Gastroesophageal sphincter (tissue), 4 donors: Measurements from ENCODE around the gene TTF2. TPM values are rescaled to one million over a fixed set of nuclear protein-coding genes. Genes with fewer than 3 reads are reported as not detected.
A peak's percentile ranks its signal among the peaks of the same experiment; 100 is the strongest.

ENCODE experiments used
- ATAC-seq: fragments of 150-250 bp; one replicate; pipeline ENCODE4 v1.9.1; 2016; ENCODE audit warnings: mild to moderate bottlenecking, moderate library complexity
- H3K27ac ChIP-seq, 4 donors: fragments of 200-600 bp; sonication (generic) in 3 of 4; 1 replicate in 3 of 4; 2 replicates in 1 of 4; pipeline ENCODE4 v1.5.1; 2016 to 2019
- H3K27me3 ChIP-seq: fragments of 200-600 bp; sonication (generic); one replicate; pipeline ENCODE4 v1.5.1; 2019
- H3K36me3 ChIP-seq, 2 donors: fragments of 200-600 bp; sonication (generic); one replicate each; pipeline ENCODE4 v1.5.1; 2019; ENCODE audit warnings: control low read depth in 1 of 2
- H3K4me1 ChIP-seq, 3 donors: fragments of 200-600 bp; sonication (generic); 1 replicate in 2 of 3; 2 replicates in 1 of 3; pipeline ENCODE4 v1.5.1; 2016 to 2019; ENCODE audit warnings: control low read depth in 2 of 3
- H3K4me3 ChIP-seq, 2 donors: fragments of 200-600 bp; sonication (generic); one replicate each; pipeline ENCODE4 v1.5.1; 2019; ENCODE audit warnings: mild to moderate bottlenecking in 1 of 2, moderate library complexity in 1 of 2
- H3K9me3 ChIP-seq, 3 donors: fragments of 200-600 bp; sonication (generic); one replicate each; pipeline ENCODE4 v1.5.1; 2017 to 2019; ENCODE audit warnings: control low read depth in 2 of 3
- CTCF ChIP-seq, 4 experiments: fragments of 200-600 bp in 2 of 4; fragments of 450-650 bp in 2 of 4; sonication (generic) in 1 of 4; IDR thresholded peaks; one replicate each; pipeline ENCODE4 v1.5.1; 2017 to 2019; ENCODE audit warnings: antibody characterized with exemption in 4 of 4, mild to moderate bottlenecking in 2 of 4, moderate library complexity in 2 of 4
- EP300 ChIP-seq: sonication (generic); formaldehyde crosslinking; IDR thresholded peaks from one replicate; pipeline ENCODE4 v1.6.1; 2017; ENCODE audit warnings: antibody characterized with exemption, mild to moderate bottlenecking
- POLR2A ChIP-seq, 2 donors: fragments of 450-650 bp; IDR thresholded peaks; one replicate each; pipeline ENCODE4 v1.6.1; 2017; ENCODE audit warnings: antibody characterized with exemption in 2 of 2, mild to moderate bottlenecking in 2 of 2, moderate library complexity in 1 of 2
- POLR2AphosphoS5 ChIP-seq: sonication (generic); formaldehyde crosslinking; IDR thresholded peaks from one replicate; pipeline ENCODE4 v1.6.1; 2017; ENCODE audit warnings: antibody characterized with exemption
- WGBS, 2 donors: methylation state at CpG; one replicate each; pipeline ENCODE4 v1.1.5; 2018; ENCODE audit warnings: low coverage in 1 of 2; 5-methylcytosine and 5-hydroxymethylcytosine counted together
- total RNA-seq, 4 donors: library from RNA; depleted of rRNA; stranded (reverse); fragments of >200 nt; gene quantifications; one replicate each; pipeline ENCODE4 v1.1.0, GENCODE V29; 2016

Gene TTF2
- total RNA-seq, 4 donors from 2014 or later: 5.6 to 21.1 (median 13.5) TPM

- Histone ChIP-seq H3K4me1 (peaks cover 0 to 9% (median 0%) of the 10 kb centered on the region in 3 donors), H3K27me3 (no peaks in the 10 kb centered on the region), H3K36me3 (no peaks in the 10 kb centered on the region), H3K4me3 (no peak overlapping the region), H3K27ac (no peak overlapping the region), H3K9me3 (no peaks in the 10 kb centered on the region)
- peak; percentile 50 for ATAC-seq
- 9 to 21% methylated on average over 5 of the region's 5 CpGs for WGBS, 2 donors
- TF ChIP-seq POLR2AphosphoS5: no peak
- TF ChIP-seq EP300: no peak
- no peak for TF ChIP-seq POLR2A (IDR thresholded peaks at IDR 0.05)
- TF ChIP-seq CTCF (IDR thresholded peaks at IDR 0.05): peak; percentile 36 to 66 (median 41)
These were observed 68.4 kb downstream of the TTF2 start for GRCh38 chr1:117128323-117129079.

DNA sequence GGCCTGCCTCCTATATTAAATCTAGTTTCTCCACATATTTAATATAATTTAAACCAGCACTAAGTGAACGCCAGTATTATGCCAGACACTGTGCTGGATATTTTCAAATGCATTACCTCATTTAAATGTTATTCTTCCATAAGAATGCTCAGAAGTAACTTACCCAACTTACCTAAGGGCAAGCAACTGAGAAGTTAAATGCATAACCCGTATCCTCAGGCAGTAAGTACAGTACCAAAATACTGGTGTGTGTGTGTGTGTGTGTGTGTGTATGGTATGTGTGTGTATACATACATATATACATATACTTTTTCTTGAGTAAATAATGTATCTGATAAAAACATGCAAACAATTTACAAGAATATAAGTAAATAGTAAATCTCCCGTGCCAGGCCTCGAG is 70.4 kb downstream of the TTF2 start:
- no peak for TF ChIP-seq POLR2A (IDR thresholded peaks at IDR 0.05)
- no peak for TF ChIP-seq EP300
- no peak for TF ChIP-seq CTCF (IDR thresholded peaks at IDR 0.05)
- TF ChIP-seq POLR2AphosphoS5: no peak
- 91 to 92% methylated on average over 4 of the region's 4 CpGs for WGBS, 2 donors

GRCh38 chr1:117135329-117135728 is 75.2 kb downstream of the TTF2 start:
- Histone ChIP-seq H3K27ac (no peak overlapping the region), H3K4me1 (no peaks in the 10 kb centered on the region), H3K9me3 (no peaks in the 10 kb centered on the region), H3K27me3 (no peaks in the 10 kb centered on the region), H3K36me3 (no peaks in the 10 kb centered on the region), H3K4me3 (no peak overlapping the region)
- TF ChIP-seq POLR2A (IDR thresholded peaks at IDR 0.05): no peak
- TF ChIP-seq POLR2AphosphoS5: no peak
- TF ChIP-seq CTCF (IDR thresholded peaks at IDR 0.05): no peak
- TF ChIP-seq EP300: no peak
- ATAC-seq: no peak
- 68 to 83% methylated on average over 2 of the region's 2 CpGs for WGBS, 2 donors

More for the DNA sequence above, 70.4 kb downstream of the TTF2 start:
- Histone ChIP-seq H3K27me3 (no peaks in the 10 kb centered on the region), H3K4me3 (no peak overlapping the region), H3K4me1 (peaks cover 0 to 9% (median 0%) of the 10 kb centered on the region in 3 donors), H3K36me3 (no peaks in the 10 kb centered on the region), H3K27ac (no peak overlapping the region), H3K9me3 (no peaks in the 10 kb centered on the region)
- no peak for ATAC-seq

DNA sequence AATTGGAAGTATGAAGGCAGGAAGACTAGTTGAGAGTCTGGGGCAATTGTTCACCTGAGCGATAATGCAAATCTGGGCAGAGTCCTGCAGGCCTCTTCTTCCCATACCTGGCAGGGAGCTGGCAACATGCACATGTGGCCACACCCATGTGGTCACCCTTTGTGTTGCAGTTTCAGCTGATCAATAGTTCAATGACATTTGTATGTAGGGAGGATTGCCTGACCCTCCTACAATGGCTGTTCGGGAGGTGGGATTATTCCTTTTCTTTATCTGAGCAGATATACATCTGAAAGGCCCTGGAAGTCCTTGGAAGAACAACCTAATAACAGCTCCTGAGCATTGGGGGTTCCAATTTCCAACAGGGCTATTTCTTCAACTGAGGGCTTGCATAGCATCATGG is 76.6 kb downstream of the TTF2 start:
- Histone ChIP-seq H3K36me3 (no peaks in the 10 kb centered on the region), H3K4me1 (no peaks in the 10 kb centered on the region), H3K27ac (no peak overlapping the region), H3K27me3 (no peaks in the 10 kb centered on the region), H3K9me3 (no peaks in the 10 kb centered on the region), H3K4me3 (no peak overlapping the region)
- ATAC-seq: no peak
- TF ChIP-seq POLR2A (IDR thresholded peaks at IDR 0.05): no peak
- no peak for TF ChIP-seq EP300
- no peak for TF ChIP-seq CTCF (IDR thresholded peaks at IDR 0.05)
- TF ChIP-seq POLR2AphosphoS5: no peak
- 50% methylated on average over 1 to 2 of the region's 2 CpGs for WGBS, 2 donors

- ATAC-seq: no peak
These were observed 77.2 kb downstream of the TTF2 start for GRCh38 chr1:117137281-117137855.

More at GRCh38 chr1:117137281-117137855, 77.2 kb downstream of the TTF2 start:
- no peak overlapping the region for H3K4me3 ChIP-seq
- H3K27me3 ChIP-seq: no peaks in the 10 kb centered on the region
- TF ChIP-seq CTCF (IDR thresholded peaks at IDR 0.05): no peak
- TF ChIP-seq POLR2A (IDR thresholded peaks at IDR 0.05): no peak
- TF ChIP-seq EP300: no peak
- H3K27ac ChIP-seq: no peak overlapping the region
- H3K36me3 ChIP-seq: no peaks in the 10 kb centered on the region
- no peaks in the 10 kb centered on the region for H3K9me3 ChIP-seq
- no peaks in the 10 kb centered on the region for H3K4me1 ChIP-seq
- 77 to 89% methylated on average over 1 to 3 of the region's 3 CpGs for WGBS, 2 donors
